Pons (tissue), 1 donor: ENCODE measurements around the gene TBC1D10A.

Experiments
- DNase-seq: peaks from one replicate; pipeline ENCODE4 v3.0.0-alpha.2; 2016; ENCODE audit warnings: low spot score

The TBC1D10A gene

DNA sequence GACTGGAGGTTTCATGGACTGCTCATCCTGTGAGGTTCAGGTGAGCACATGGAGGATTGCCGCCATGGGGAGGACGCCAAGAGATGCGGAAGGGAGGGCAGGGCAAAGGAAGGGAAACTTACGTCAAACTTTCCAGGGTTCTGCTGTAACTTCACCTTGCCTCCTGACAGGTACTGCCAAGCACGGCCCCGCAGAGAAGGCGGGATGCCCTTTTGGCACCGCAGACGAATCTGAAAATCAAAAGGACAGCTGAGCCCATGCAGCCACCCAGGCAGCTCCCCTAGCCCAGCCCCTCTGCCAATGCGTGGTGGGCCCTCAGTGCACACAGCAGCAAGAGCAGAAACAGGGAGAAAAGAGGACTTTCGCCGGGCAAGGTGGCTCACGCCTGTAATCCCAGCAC lies 27.4 kb downstream of the TBC1D10A start:
- DNase-seq, result no peak

DNA sequence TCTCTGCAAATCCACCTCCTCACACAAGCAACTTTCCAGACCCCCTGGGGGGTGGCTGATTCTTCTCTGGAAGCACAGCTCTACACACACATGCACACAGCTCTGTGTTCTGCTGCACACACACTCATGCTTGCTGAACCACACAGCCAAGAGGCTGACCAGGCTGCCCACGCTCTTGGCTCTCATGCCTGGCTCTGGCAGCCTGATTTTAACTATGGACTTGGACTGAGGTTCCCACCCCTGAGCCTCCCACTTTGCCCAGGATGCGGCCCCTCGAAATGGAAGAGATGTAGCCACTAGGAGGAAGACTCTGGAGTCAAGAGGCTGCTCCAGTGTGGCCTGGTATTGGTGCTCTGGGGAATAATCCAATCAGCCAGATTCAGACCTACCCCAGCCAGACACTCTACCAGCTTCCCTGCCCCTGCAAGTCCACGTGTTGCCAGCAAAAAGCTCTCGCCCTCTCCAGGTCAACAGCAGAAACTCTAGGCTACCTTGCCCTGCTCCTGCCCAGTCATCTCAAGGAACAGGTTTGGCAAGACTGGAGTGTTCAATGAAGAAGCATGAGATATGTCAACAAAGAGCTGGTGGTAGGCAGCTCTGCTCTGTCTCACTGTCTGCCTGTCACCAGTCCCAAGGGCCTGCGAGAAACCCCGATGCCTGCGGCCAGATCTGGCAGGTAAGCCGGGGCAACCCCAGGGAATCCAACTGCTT lies 28.6 kb downstream of the TBC1D10A start:
- no peak for DNase-seq

DNA sequence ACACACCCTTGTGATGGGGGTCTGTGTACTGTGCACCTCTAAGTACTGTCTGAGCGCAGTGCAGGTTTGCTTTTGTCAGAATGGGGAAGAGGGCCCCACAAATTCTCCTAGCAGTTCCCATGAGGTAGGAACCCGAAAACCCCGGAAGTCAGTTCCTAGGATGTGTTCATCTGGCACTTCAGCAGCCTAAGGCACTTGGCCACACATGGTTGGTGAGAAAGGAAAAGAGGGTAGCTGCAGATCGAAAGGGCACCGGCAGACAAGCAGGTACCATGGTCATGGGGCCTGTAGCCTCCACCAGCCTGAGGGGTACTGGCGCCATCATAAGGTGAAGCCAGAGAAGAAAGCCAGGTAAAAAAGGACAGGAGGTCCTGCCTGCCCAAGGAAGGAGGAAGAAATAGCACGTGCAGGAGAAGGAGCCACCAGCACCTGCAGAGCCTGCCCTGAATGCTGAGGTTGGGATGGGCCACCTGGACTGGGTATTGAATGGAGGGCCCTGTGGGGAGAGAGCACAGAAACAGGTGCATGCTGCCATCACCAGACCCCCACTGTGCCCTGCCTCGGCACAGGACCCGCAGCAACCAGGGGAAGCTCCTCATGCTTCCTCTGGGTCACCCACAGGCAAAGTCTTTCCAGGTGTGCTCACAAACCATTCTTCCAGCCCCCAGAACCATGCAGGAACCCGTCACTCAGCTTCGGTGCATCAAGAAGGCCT lies 29.3 kb downstream of the TBC1D10A start:
- no peak for DNase-seq

DNA sequence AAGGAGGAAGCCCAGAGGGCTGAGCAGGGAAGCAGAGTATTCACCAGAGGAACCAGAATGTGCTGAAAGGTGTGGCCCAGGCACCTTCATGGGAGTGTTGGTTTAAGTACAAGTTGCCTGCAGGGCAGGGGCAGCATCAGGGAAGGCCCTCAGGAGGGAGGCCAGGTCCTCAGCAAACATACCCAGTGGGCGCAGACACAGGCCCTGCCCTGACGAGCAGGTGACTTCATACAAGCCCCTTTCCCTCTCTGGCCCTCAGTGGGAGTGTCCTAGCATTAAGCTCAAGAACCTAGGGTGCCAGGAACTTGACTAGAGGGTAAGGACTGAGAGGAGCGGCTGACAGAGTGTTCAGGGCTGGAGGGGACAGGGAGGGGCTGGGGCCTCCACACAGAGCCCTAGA lies 29.9 kb downstream of the TBC1D10A start:
- DNase-seq, result no peak

DNA sequence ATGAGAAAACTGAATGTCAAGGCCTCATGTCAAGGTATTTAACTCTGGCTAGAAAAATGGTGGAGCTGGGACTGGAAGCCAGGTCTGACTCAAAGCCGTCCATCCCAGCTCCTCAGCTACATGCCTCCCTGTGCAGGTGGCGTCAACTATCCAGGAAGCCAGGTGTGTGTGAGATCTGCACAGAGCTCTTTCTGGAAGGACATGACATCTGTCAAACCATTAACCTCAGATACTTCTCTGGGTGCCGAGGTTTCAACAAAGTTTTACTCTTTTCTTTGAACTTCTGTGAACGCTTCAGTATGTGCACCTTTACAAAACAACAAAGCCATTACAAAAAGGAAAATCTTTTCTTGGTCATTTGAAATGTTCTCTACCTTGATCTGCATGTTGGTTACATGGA lies 30.4 kb downstream of the TBC1D10A start:
- no peak for DNase-seq

DNA sequence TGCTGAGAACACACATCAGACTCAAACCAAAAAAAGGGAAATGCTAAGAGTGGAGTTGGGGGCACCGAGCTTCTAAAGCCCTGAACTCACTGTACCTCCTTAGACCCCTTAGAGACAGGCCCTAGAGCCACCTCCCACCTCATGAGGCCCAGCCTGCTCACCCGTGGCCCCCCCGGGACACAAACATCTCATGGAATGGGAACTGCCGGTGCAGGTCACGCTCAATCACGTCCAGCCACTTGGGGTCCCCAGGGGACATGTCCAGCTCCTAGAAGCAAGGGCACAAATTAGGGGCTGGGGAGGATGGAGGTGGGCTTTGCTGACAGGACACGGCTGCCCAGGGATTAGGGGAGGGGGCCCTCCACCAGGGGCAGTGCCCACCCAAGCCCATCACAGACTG lies 31.2 kb downstream of the TBC1D10A start:
- no peak for DNase-seq

DNA sequence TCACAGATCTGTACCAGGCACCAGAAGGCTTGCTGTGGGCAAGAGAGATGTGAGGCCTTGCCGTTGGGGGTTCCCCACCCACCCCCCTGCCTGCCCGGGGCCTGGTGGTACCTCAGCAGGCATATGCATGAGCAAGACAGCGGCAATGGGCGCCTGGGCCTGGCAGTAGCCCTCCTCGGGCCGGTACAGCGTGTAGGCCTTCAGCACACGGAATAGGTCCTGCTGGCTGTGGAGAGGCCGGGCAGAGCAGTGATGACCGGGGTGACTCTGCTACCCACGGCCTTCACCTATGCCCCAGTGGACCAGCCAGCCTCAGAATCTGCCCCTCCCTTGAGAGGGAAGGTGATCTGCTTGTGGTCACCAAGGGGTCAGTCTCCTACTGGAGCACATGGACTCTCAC lies 31.9 kb downstream of the TBC1D10A start:
- DNase-seq, result no peak

DNA sequence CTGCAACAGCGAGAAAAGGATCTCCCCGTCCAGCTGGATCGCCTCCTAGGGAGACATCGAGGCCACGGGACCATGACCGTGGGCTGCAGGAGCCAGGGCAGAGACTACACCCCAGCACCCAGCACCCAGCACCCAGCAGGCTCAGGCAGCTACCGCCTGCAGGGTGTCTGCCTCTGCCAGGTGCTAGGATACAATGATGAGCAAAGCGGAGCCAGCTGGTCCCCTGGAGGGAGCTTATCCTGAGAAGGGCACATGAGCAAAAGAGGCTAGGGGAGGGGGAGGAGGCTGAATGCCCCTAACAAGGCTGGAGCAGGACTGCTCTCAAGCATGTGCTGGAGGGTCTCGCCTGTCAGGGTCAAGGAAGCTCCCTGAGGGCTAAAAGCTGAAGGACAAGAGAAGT lies 32.7 kb downstream of the TBC1D10A start:
- DNase-seq, result no peak

DNA sequence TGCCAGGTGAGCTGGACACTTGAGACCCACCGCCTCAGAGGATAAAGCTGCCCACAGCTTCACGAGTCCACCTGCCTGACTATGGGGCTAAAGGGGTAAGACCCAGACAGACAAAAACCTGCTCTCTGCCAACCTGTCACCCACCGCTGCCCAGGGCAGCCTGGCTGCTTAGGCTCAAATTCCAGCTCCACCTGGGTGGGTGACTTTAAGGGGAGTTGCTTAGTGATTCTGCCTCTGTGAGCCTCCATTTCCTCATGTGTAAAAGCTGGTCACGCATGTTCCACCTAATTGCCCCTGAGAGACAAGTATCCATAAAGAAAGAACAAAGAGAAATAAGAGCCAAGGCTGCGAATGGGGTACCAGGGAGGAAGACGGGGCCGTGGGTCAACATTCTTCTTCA lies 33.7 kb downstream of the TBC1D10A start:
- no peak for DNase-seq

DNA sequence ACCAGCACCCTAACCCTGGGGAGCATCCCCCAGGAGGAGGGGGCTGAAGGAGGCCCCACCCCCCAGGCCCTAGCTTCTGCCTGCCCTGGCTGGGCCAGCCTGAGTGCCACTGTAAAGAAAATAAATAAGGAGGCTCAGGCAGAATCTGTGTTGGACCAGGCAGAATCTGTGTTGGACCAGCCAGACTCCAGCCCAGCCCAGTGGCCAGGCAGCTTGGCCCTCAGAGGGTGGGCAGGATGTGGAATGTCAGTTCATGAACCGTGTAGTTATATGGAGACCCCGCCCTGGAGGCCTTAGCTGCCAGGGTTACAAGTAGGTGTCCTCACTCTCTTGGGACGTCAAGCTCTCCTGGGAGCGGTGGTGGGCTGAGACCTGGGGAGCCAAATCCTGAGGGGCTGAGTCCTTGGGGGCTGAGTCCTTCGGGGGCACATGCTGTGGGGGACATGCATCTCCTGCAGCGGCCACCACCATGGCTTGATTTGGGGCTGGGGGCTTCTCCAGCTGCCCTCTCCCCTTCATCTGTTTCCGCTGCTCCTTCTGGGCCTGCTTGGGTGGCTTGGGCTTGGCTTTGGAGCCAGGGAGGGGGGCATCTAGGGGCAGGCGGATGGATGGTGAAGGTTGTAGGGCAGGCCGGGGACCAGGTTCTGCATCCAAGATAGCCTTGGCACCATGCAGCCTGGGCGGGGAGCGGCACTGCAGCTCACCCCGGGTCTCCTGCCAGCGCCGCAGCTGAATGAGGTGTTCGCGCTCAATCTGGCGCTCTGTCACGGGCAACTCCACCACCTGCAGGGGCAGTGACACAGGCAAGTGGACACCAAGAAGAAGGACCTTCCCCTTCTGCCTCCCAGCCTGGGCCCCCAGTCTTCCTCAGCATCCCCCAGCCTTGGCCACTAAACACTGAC lies 34.4 kb downstream of the TBC1D10A start:
- no peak for DNase-seq

DNA sequence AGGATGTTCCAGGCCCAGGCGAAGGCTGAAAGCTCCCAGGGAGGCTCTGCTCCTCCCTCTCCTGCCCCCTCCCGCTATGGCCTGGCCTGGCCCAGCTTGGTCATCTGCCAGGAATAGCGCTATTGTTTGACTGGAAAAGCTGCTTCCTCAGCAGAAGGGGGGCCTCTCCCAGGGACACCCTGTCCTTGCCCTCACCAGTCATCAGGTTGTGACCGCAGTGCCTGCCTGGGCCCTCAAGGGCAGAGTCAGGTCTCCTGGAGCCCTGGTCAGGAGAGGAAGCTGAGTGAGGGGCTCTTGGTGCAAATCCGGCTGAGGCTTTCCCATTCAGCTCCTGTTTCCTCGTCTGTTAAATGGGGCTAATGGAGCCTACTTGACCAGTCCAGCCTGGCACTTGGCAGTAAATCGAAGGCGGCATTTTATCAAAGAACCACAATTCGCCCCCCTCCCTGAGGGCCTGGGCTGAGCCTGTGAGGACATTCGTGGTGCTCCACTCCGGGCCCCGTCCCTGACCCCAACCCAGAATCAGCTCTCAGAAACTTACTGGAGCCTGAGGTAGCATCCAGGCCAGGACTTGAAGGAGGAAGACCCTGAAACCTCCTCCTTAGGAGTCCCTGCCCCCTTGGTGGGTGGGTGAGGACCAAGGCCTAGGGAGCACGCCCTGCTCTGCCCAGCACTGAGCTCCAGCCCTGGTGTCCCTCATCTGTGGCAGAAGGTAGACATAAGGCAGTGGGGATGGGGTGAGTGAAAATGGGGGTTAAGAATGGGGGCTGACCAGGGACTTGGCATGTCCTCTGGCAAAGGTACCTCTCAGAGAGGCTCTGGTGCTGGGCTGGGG lies 35.5 kb downstream of the TBC1D10A start:
- peak; percentile 88 for DNase-seq

DNA sequence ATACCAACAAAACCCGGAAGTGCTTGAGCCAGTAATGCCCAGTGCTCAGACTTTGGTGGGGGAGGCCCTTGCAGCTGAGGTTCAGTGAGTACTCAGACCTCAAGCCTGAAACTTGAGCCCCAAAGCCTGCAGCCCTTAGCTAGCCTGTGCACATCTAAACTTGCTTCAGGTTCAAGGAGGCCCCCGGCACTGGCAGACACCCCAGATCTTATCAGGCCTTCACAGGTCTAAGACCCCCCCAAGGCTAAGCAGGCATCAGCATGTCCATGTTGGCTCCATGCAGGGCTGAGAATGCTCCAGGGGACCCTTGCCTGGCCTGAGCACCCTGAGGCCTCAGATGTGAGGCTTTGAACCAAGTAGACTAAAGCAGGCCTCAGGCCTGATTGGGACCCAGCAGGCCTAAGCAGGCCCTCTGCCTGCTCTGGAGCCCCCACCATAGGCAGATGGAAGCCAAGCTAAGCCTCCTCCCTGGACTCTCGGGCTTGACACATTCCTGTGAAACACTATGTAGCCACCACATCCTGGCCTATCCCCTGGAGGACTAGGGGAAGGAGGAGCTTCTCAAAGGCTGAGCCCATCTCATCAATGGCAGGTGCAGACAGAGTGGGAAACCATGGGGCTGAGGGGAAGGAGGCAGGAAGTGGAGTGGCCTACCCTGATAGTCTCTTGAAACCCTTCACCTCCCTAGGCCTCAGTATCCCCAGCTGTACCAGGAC lies 36.2 kb downstream of the TBC1D10A start:
- DNase-seq, result no peak

DNA sequence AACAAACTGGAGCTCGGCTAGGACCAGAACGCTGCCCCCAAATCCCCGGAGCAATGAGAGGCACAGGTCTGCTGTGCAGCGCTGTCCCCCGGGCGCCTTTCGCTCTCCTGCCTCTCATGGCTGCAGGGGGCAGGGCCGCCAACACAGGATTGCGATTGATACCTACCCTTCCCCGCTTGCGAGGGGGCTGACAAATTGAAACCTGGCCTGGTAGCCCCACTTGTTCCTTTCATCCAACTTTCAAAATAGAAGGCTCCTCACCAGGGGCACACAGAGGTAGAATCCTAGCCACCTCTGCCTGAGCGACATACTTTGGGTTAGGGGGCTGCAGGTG lies 36.8 kb downstream of the TBC1D10A start:
- no peak for DNase-seq

DNA sequence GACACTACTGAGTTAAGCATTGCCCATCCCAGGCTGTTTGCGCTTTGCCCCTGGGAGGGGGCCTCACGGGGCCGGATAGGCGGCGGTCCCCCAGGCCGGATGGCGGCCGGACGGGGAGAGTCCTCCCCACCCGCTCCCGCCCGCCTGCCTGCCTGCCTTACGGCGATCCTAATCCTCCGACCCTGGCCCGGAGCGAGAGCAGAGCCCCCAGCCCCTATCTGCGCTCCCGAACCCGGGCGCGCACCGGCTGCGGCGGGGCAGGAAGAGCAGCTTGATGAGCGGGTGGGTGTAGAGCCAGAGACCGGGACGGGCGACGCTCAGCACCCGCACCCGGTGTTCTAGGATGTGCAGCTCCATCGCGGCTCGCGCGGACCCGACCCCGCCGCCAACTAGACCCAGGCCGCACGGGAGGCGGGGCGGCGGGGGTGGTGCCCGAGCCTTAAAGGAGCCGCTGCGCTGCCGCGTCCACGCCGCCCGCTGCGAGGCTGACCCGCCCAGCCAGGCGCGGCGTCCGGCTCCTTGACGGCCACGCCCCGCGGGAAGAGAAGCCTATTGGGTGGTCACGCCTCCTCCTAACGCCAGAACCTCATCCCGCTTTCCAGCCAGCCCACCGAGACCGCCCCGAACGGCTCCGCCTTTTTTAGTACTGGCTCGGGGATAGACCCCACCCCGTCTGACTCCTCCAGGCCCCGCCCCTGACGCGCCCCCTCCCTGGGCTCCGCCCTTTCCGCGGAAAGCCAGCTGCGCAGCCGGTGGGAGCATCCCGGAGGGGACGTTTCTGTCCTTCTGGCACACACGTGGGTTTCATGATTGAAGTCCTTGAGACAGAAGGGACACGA lies 37.4 kb downstream of the TBC1D10A start, which contains the start of gene CASTOR1:
TSS of gene CASTOR1 (minus strand) at position 365 of the 839 bp plus-strand sequence. CDS start at position 357, 8 bp downstream.
- DNase-seq, result peak; percentile 93

DNA sequence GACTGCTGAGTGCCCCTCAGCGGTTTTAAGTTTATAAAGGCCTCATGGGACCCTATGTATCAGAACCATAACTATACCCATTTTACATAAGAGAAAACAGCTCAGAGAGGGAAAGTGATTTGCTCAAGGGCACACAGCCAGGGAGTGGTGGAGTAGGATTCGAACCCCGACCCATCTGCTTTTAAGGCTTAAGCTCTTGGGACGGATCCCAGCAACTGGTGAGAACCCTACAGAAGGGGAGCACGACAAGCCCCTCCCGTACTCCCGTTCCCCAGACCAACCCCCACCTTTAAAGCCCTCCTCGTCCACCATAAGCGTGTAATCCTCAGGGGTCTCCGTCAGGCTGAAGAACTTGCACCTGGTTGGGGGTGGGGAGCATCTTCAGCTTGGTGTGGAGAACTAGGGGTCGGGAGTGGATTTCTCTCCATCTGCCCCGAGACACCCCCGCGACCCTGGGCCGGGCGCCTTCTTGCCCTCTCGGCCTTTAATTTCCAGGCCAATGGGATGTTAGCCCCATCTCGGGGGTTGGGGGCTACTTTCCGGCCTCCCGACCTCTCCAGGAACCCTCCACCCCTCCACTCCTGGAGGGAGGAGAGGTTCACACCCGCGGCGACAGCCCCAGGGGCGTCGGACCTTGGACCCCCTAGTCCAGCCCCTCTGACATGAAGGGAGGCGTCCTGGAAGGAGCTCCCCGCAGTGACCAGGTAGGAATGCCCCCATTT lies 38.2 kb downstream of the TBC1D10A start:
- no peak for DNase-seq

DNA sequence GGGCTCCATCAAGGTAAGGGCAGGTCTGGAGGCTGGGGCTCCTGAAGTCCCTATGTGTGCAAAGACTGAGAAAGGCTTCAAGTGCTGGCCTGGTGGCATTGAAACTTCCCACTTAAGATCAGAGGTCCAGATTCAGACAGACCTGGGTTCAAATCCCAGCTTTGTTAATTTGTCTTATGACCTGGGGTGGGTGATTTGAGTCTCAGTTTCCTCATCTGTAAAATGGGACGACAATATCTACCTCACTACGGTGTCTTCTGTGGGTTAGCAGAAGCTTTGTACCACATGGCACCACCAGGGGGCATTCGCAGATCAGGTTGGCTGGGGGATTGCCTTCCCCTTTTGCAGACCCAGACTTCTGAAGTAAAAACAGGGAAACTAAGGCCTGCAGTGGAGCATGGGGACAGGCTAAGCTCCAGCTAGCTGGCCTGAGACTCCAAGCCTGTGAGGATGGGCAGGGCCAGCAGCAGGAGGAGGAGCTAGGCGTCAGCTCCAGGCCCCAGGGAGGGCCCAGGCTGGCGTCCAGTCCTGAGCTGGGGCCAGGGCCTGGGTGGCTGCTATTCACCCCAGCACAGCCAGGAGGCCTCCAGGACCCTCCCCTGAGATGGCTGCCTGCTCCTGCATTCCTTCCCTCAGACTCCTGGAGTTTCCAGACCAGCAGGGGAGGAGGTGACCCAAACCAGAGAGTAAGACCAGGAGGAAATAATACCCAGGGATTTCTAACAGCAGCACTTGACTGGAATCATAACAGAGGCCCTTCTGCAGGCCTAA lies 38.9 kb downstream of the TBC1D10A start:
- peak; percentile 87 for DNase-seq

DNA sequence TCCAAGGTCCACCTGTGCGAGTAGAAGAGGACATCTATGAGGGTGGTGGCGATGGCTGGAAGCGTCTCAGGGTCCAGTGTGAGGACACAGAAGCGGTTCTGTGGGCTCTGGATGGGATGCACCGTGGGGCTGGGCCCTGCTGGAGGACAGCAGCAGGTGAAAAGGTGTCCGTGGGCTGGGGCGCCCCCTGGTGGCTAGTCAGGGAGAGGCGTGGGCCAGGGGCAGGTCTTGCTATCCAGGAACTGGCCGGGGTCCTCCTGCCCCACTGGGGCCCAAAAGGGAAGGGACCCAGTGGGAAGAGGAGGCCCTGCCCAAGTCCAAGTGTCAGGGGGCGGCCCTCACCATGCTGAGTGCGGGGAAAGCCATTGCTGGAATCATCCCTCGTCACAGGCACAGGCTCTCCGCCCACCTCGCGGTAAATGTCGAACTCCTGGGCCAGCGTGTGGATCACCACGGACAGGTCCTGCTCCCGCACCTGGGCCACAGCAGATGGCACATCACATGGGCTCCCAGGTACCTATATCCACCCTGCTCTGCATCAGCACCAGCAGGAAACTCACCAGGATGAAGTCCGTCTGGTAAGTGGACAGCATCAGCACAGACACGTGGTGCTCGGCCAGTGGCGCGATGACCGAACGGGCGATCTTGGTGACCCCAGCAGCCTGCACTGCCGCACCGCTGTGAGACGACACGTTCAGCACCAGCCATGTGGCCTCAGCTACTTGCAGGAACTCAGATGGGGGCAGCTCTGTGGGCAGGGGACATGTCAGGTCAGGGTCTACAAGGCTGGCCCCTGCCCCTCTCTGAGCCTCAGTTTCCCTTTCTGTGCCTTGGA lies 39.7 kb downstream of the TBC1D10A start:
- no peak for DNase-seq

DNA sequence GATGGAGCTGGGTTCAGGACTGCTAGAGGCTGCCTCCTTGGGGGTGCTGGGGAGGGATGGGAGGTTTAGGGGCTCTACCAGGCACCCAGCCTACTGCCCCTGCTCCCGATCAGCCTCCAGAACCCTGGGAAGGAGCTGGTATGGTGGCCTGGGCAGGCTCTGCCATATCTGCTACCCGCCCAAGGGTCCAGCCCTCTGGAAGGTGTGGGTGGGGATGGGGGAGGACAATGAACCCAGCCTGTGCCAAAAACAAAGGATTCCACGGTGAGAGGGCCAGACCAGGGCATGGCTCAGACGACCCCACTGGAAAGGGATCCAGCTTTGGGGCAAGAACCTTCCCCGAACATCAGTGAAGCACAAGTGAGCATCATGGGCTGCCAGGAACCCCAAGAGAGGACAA lies 40.4 kb downstream of the TBC1D10A start:
- no peak for DNase-seq
